PC-9 (cell line): ENCODE measurements around the gene TBC1D2. TPM values are rescaled to one million over a fixed set of nuclear protein-coding genes. Genes with fewer than 3 reads are reported as not detected.
"Not testable (repeated sequence)": the region's sequence is repeated elsewhere in the genome, so short reads cannot be mapped to it uniquely, and the experiment has no call there.

ENCODE experiments used
- BruUV-seq: library from RNA; stranded (reverse); fragments of 400-500 nt; replicated peaks from 2 replicates; lab custom pipeline; 2021; lab: Mats Ljungman, UMichigan
- CTCF ChIA-PET: fragments of 300-600 bp; sonication (Branson Sonifier 250); formaldehyde crosslinking; loops from one replicate; lab custom pipeline; 2022; ENCODE audit warnings: antibody characterized with exemption; lab: Charles Lee
- POLR2A ChIA-PET: fragments of 300-600 bp; sonication (Branson Sonifier 250); formaldehyde crosslinking; loops from one replicate; lab custom pipeline; 2022; ENCODE audit warnings: antibody characterized with exemption; ENCODE audit not compliant: unreplicated experiment; lab: Charles Lee
- DNase-seq, 2 experiments: peaks; one replicate each; pipeline versions ENCODE4 v3.0.0 to v3.0.0-alpha.2; 2015 to 2022; ENCODE audit warnings: mixed read lengths in 1 of 2
- H2AFZ ChIP-seq: fragments of 200-600 bp; sonication (generic); 2 replicates; pipeline ENCODE4 v1.8.1; 2017; ENCODE audit warnings: antibody characterized with exemption
- H3F3A ChIP-seq: fragments of 200-600 bp; sonication (generic); 2 replicates; pipeline ENCODE4 v1.8.1; 2017; ENCODE audit warnings: antibody characterized with exemption, mild to moderate bottlenecking, low read depth; ENCODE audit not compliant: insufficient read depth
- H3K27ac ChIP-seq: fragments of 200-600 bp; sonication (generic); 2 replicates; pipeline ENCODE4 v1.6.1; 2016; ENCODE audit warnings: mixed run types
- H3K27me3 ChIP-seq: fragments of 200-600 bp; sonication (generic); 2 replicates; pipeline ENCODE4 v1.6.1; 2016; ENCODE audit warnings: low read depth, mixed run types; ENCODE audit not compliant: insufficient read depth
- H3K36me3 ChIP-seq: fragments of 200-600 bp; sonication (generic); 2 replicates; pipeline ENCODE4 v1.6.1; 2016; ENCODE audit warnings: low read depth, mixed run types
- H3K4me1 ChIP-seq: fragments of 200-600 bp; sonication (generic); replicated peaks from 2 replicates; pipeline ENCODE4 v1.6.1; 2016; ENCODE audit warnings: mixed run types; ENCODE audit not compliant: insufficient read depth
- H3K4me2 ChIP-seq: fragments of 200-600 bp; sonication (generic); 2 replicates; pipeline ENCODE4 v1.6.1; 2017; ENCODE audit warnings: mixed run types
- H3K4me3 ChIP-seq: fragments of 200-600 bp; sonication (generic); 2 replicates; pipeline ENCODE4 v1.6.1; 2016; ENCODE audit warnings: mixed run types
- H3K79me2 ChIP-seq: fragments of 200-600 bp; sonication (generic); 2 replicates; pipeline ENCODE4 v1.6.1; 2017; ENCODE audit warnings: low read depth, mixed run types
- H3K9me2 ChIP-seq: fragments of 200-600 bp; sonication (generic); 2 replicates; pipeline ENCODE4 v1.8.1; 2017; ENCODE audit warnings: mild to moderate bottlenecking; ENCODE audit not compliant: insufficient read depth
- H3K9me3 ChIP-seq: fragments of 200-600 bp; sonication (generic); 2 replicates; pipeline ENCODE4 v1.8.1; 2016; ENCODE audit warnings: low read depth; ENCODE audit not compliant: insufficient read depth
- H4K20me1 ChIP-seq: fragments of 200-600 bp; sonication (generic); 2 replicates; pipeline ENCODE4 v1.8.1; 2017; ENCODE audit not compliant: insufficient read depth
- CTCF ChIP-seq: fragments of 200-600 bp; sonication (generic); conservative IDR thresholded peaks from 2 replicates; pipeline ENCODE4 v1.6.1; 2017; ENCODE audit warnings: mixed run types, antibody characterized with exemption, mild to moderate bottlenecking, moderate library complexity
- EZH2 ChIP-seq: fragments of 200-600 bp; sonication (generic); IDR thresholded peaks from 2 replicates; pipeline ENCODE4 v1.8.0; 2017; ENCODE audit warnings: antibody characterized with exemption, low read depth
- intact Hi-C: fragments of 100-400 bp; cut with micrococcal nuclease; formaldehyde crosslinking; loops from one replicate; pipeline ENCODE4 v1.10.0; 2022; ENCODE audit not compliant: unreplicated experiment
- total RNA-seq: library from RNA; stranded (reverse); gene quantifications from 2 replicates; pipeline ENCODE4 v1.2.3, GENCODE V29; 2021

TBC1D2 gene
- total RNA-seq, 1 experiment from 2014 or later, result 44.7 TPM

DNA sequence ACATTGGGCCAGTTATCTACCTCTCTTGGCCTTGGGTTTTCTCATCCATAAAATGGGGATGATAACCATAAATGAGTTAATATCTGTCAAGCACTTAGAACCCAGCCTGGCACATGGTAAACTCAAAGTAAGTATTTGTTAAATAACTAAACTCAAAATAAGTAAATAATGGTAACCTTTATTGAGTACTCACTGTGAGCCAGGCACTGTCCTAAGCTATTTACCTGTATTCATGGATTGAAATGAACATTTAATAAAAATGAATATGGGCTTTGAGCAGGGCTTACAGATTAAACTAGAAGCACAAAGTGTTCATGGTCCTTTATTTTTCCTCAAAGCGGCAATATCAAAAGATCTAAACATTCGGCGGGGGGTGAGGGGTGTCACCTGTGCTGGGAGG is 79.7 kb downstream of the TBC1D2 start:
- Histone ChIP-seq H3K36me3 (no peaks in the 10 kb centered on the region), H3K27ac (no peak overlapping the region), H3K79me2 (no peaks in the 10 kb centered on the region), H3K4me3 (no peak overlapping the region), H4K20me1 (no peaks in the 10 kb centered on the region; the same call in 1 of the 2 replicates), H3K4me2 (no peak overlapping the region), H3K4me1 (peaks cover 15% of the 10 kb centered on the region), H2AFZ (no peak overlapping the region), H3K9me3 (no peaks in the 10 kb centered on the region), H3K27me3 (no peaks in the 10 kb centered on the region), H3K9me2 (no peaks in the 10 kb centered on the region), H3F3A (peaks cover 19% of the 10 kb centered on the region)
- TF ChIP-seq EZH2, result no peak
- no peak for TF ChIP-seq CTCF
- intact Hi-C loops, result no loop called here
- DNase-seq, result no peak
- ChIA-PET POLR2A (no interaction called here), CTCF (no interaction called here)
- BruUV-seq, result no TSS peak

DNA sequence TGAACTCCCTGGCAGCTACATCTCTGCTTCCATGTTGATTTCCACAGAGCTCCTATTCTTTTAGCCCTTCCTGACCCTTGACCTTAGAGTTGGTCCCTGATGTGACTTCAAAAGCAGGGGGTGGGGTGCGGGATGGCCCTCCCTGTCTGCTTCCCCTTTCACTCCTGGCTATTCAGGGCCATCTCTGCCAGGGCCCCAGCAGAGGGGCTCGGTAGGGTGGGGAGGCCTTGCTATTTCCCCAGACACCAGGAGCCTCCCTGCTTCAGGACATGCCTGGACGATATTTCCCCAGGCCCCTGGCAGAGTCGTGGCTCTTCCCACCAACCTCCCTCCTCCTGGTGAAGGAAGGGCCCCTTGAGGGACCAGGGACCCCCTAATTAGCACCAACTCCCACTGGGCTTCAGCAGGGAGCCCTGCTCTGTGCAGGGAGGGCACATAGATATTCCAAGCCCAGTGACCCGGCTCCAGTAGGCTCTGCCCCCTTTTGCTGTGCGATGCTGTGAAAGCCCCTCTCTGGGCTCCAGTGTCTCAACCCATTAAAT is 80.3 kb downstream of the TBC1D2 start:
- ChIA-PET POLR2A (no interaction called here), CTCF (no interaction called here)
- intact Hi-C loops, result no loop called here
- peaks cover 19% of the 10 kb centered on the region for H3F3A ChIP-seq
- no peaks in the 10 kb centered on the region; the same call in 1 of the 2 replicates for H4K20me1 ChIP-seq
- no TSS peak for BruUV-seq
- H3K4me1 ChIP-seq, result peaks cover 16% of the 10 kb centered on the region
- no peak for DNase-seq
- H3K9me2 ChIP-seq, result no peaks in the 10 kb centered on the region
- no peak overlapping the region for H3K4me2 ChIP-seq
- H3K27me3 ChIP-seq, result no peaks in the 10 kb centered on the region
- H2AFZ ChIP-seq, result no peak overlapping the region
- H3K27ac ChIP-seq, result no peak overlapping the region
- H3K36me3 ChIP-seq, result no peaks in the 10 kb centered on the region
- no peaks in the 10 kb centered on the region for H3K79me2 ChIP-seq
- TF ChIP-seq CTCF (no peak), EZH2 (no peak)
- no peak overlapping the region for H3K4me3 ChIP-seq
- H3K9me3 ChIP-seq, result no peaks in the 10 kb centered on the region

- POLR2A ChIA-PET, H3K4me3 ChIP-seq, H4K20me1 ChIP-seq, intact Hi-C loops, H3K79me2 ChIP-seq, DNase-seq, H3K9me3 ChIP-seq, BruUV-seq, H3K4me2 ChIP-seq, H3K27me3 ChIP-seq, H2AFZ ChIP-seq, H3K36me3 ChIP-seq, H3K9me2 ChIP-seq, H3K27ac ChIP-seq: not testable (repeated sequence)
- Histone ChIP-seq H3K4me1 (peaks cover 22% of the 10 kb centered on the region), H3F3A (peaks cover 23% of the 10 kb centered on the region)
- CTCF ChIA-PET, result interaction anchor here (1.2 kb wide), 1 partner anchor 53 kb away, joined by 3 read pairs; no protein-coding TSS in a partner anchor
These were observed 80.9 kb downstream of the TBC1D2 start for GRCh38 chr9:98174502-98174918.
